HEK293 (cell line): Measurements from ENCODE around the gene MMP14.

Experiments used
- CTCF ChIP-seq: fragments of 450-650 bp; formaldehyde crosslinking; IDR thresholded peaks from 2 replicates; pipeline ENCODE4 v1.5.1; 2016; ENCODE audit warnings: missing biosample characterization, missing genetic modification characterization
- GLI2 ChIP-seq: fragments of 450-650 bp; formaldehyde crosslinking; IDR thresholded peaks from 2 replicates; pipeline ENCODE4; 2017; ENCODE audit warnings: missing biosample characterization, missing genetic modification characterization, low read depth, borderline replicate concordance
- GLIS1 ChIP-seq: fragments of 450-650 bp; formaldehyde crosslinking; IDR thresholded peaks from 2 replicates; pipeline ENCODE4 v1.5.1; 2016; ENCODE audit warnings: missing biosample characterization, missing genetic modification characterization
- KLF10 ChIP-seq: fragments of 450-650 bp; IDR thresholded peaks from 2 replicates; pipeline ENCODE4 v1.5.1; 2018; ENCODE audit warnings: missing biosample characterization, mild to moderate bottlenecking, missing genetic modification characterization
- KLF17 ChIP-seq: fragments of 450-650 bp; formaldehyde crosslinking; IDR thresholded peaks from 2 replicates; pipeline ENCODE4 v1.5.1; 2016; ENCODE audit warnings: missing biosample characterization, missing genetic modification characterization
- MYNN ChIP-seq: fragments of 450-650 bp; formaldehyde crosslinking; IDR thresholded peaks from 2 replicates; pipeline ENCODE4 v1.5.1; 2016; ENCODE audit warnings: missing biosample characterization, missing genetic modification characterization, borderline replicate concordance
- PATZ1 ChIP-seq: fragments of 450-650 bp; formaldehyde crosslinking; IDR thresholded peaks from 2 replicates; pipeline ENCODE4 v1.5.1; 2016; ENCODE audit warnings: missing biosample characterization, missing genetic modification characterization
- SP3 ChIP-seq: fragments of 450-650 bp; formaldehyde crosslinking; IDR thresholded peaks from 2 replicates; pipeline ENCODE4 v1.5.1; 2016; ENCODE audit warnings: missing biosample characterization, missing genetic modification characterization
- ZBTB17 ChIP-seq: fragments of 450-650 bp; formaldehyde crosslinking; IDR thresholded peaks from 2 replicates; pipeline ENCODE4 v1.5.1; 2016; ENCODE audit warnings: missing biosample characterization, missing genetic modification characterization
- ZBTB6 ChIP-seq: fragments of 450-650 bp; formaldehyde crosslinking; IDR thresholded peaks from 2 replicates; pipeline ENCODE4 v1.5.1; 2017; ENCODE audit warnings: missing biosample characterization, missing genetic modification characterization
- ZNF114 ChIP-seq: fragments of 450-650 bp; formaldehyde crosslinking; IDR thresholded peaks from 2 replicates; pipeline ENCODE4 v1.5.0; 2017; ENCODE audit warnings: missing biosample characterization, missing genetic modification characterization
- ZNF26 ChIP-seq: fragments of 450-650 bp; formaldehyde crosslinking; IDR thresholded peaks from 2 replicates; pipeline ENCODE4 v1.5.1; 2016; ENCODE audit warnings: missing biosample characterization, missing genetic modification characterization
- ZNF280C ChIP-seq: fragments of 450-650 bp; formaldehyde crosslinking; IDR thresholded peaks from 2 replicates; pipeline ENCODE4 v1.5.1; 2016; ENCODE audit warnings: missing biosample characterization, missing genetic modification characterization
- ZNF350 ChIP-seq: fragments of 450-650 bp; formaldehyde crosslinking; IDR thresholded peaks from 2 replicates; pipeline ENCODE4 v1.5.0; 2017; ENCODE audit warnings: missing biosample characterization, mild to moderate bottlenecking, missing genetic modification characterization
- ZNF449 ChIP-seq: fragments of 450-650 bp; formaldehyde crosslinking; IDR thresholded peaks from 2 replicates; pipeline ENCODE4 v1.5.1; 2017; ENCODE audit warnings: missing biosample characterization, mild to moderate bottlenecking, missing genetic modification characterization, moderate library complexity
- ZNF48 ChIP-seq: fragments of 450-650 bp; formaldehyde crosslinking; IDR thresholded peaks from 2 replicates; pipeline ENCODE4 v1.5.1; 2016; ENCODE audit warnings: missing biosample characterization, missing genetic modification characterization
- ZNF518A ChIP-seq: fragments of 450-650 bp; formaldehyde crosslinking; conservative IDR thresholded peaks from 2 replicates; pipeline ENCODE4 v1.5.1; 2016; ENCODE audit warnings: low read depth, missing biosample characterization, missing genetic modification characterization
- ZNF664 ChIP-seq: fragments of 450-650 bp; formaldehyde crosslinking; IDR thresholded peaks from 2 replicates; pipeline ENCODE4 v1.5.1; 2016; ENCODE audit warnings: missing biosample characterization, missing genetic modification characterization
- ZNF707 ChIP-seq: fragments of 450-650 bp; formaldehyde crosslinking; IDR thresholded peaks from 2 replicates; pipeline ENCODE4 v1.5.1; 2016; ENCODE audit warnings: missing biosample characterization, missing genetic modification characterization
- ZSCAN30 ChIP-seq: fragments of 450-650 bp; IDR thresholded peaks from 2 replicates; pipeline ENCODE4 v1.5.1; 2018; ENCODE audit warnings: missing biosample characterization, mild to moderate bottlenecking, missing genetic modification characterization, moderate library complexity

MMP14 gene

GRCh38 chr14:22886500-22887259 lies 50.3 kb downstream of the MMP14 start (continued):
- TF ChIP-seq PATZ1 (peak; percentile 86), CTCF (tag by site-specific recombination) (peak; percentile 69; the same call in 1 of the 2 replicates), KLF10 (no peak), ZNF48 (tag by site-specific recombination) (no peak), ZSCAN30 (tag by site-specific recombination) (no peak; the same call in 1 of the 2 replicates), ZBTB6 (tag by site-specific recombination) (peak; percentile 80), ZNF350 (tag by site-specific recombination) (no peak), SP3 (peak; percentile 40), ZNF114 (no peak), ZBTB17 (tag by site-specific recombination) (peak; percentile 61), GLI2 (tag by site-specific recombination) (no peak), ZNF707 (tag by site-specific recombination) (no peak), MYNN (tag by site-specific recombination) (peak; percentile 99), GLIS1 (tag by site-specific recombination) (peak; percentile 33; the same call in 1 of the 2 replicates), ZNF518A (tag by site-specific recombination) (no peak), ZNF664 (tag by site-specific recombination) (no peak), KLF17 (tag by site-specific recombination) (peak; percentile 54), ZNF449 (0 out of 2 replicates have a peak, but pooled peaks have one; percentile 7), ZNF26 (tag by site-specific recombination) (no peak), ZNF280C (tag by site-specific recombination) (no peak)
